Heart left ventricle (tissue), 13 donors: Measurements from ENCODE around the gene VPS29.

Source experiments
- CTCF ChIP-seq, 12 donors: fragments of 200-600 bp; sonication (generic) in 4 of 12; IDR thresholded peaks; one replicate each; pipeline versions ENCODE4 v1.5.0 to v1.8.0; 2018 to 2022; ENCODE audit warnings: antibody characterized with exemption in 12 of 12, mild to moderate bottlenecking in 5 of 12
- POLR2A ChIP-seq, 2 donors: fragments of 450-650 bp; IDR thresholded peaks; one replicate each; pipeline ENCODE4 v1.6.1; 2017; ENCODE audit warnings: antibody characterized with exemption in 2 of 2, mild to moderate bottlenecking in 2 of 2, moderate library complexity in 2 of 2
- donor health status: ischemic (EF 13 %, LVEDD 7.1; RV severe dilation, severe dysfunction).
- donor health status: DM: no; HTN: yes; CAD: no.
- donor health status: DM: no; HTN: no; CAD: no.
- donor health status: ischemic (EF 25% LVEDD 6.9; RV normal size, moderate dysfunction).
- donor health status: ischemic (EF 25% LVEDD 5.7; RV mildly dilated, moderate dysfunction).
- donor health status: ischemic (EF 35%, LVEDD 5.7; RV mildly dilated, moderate dysfunction).
- donor health status: nonischemic (EF 11% LVEDD 7.7; RV severe dilation, severe dysfunction).
- donor health status: DM: yes; HTN: yes; CAD: no.
- donor health status: PGD.
- donor health status: ischemic (EF 29% LVEDD 5.4; RV normal size, mild dysfunction).
- donor health status: nonischemic (EF 23%, LVEDD 6.1; RV moderate dilation, normal function).

- TF ChIP-seq CTCF (IDR thresholded peaks at IDR 0.05) (no peak), POLR2A (IDR thresholded peaks at IDR 0.05) (no peak)
Measured at GRCh38 chr12:110458756-110459155, 43.2 kb downstream of the VPS29 start.
